DMS53 treated with DMSO at 0.1 percent for 48 hours (cell line): ENCODE data around the gene EPYC.
A peak's percentile ranks its signal among the peaks of the same experiment; 100 is the strongest.
"Not testable (repeated sequence)": the region's sequence is repeated elsewhere in the genome, so short reads cannot be mapped to it uniquely, and the experiment has no call there.

Experiments used
- DNase-seq: peaks from one replicate; lab custom pipeline; 2025; ENCODE audit not compliant: unreplicated experiment; lab: John Stamatoyannopoulos, UW

Gene EPYC

DNA sequence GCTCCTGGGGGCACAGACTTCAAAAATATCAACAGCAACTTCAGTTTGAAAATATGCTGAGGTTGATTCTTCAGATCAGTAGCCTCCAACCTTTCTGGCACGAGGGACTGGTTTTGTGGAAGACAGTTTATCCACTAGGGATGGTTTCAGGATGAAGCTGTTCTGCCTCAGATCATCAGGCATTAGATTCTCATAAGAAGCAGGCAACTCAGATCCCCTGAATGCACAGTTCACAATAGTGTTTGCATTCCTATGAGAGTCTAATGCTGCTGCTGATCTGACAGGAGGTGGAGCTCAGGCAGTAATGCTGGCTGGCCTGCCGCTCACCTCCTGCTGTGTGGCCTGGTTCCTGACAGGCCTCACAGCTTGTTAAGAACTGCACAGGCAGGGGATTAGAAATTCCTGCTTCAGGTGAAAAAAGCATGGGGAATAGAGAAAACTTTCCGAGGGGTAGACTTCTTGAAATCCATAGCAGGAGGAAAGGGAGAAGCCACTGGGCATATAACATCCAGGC is 12.8 kb downstream of the EPYC start:
- DNase-seq, result no peak

DNA sequence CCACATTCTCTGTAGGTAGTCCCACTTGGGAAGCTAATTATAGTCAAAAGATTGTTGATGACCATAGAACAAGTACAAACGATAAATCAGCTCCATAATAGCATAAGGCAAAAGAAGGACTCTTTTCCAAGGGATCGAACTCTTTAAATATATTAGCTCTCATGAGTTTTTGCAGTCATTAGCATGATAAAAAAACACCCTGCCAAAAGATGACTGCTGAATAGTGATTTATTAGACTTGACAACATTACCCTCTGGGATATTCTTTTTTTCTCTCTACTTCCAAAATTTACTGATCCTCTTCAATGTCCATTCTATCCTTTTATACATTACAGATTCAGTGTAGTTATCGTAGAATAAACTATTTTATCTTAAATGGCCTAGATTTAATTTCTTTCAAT is 14.2 kb downstream of the EPYC start:
- no peak for DNase-seq

DNA sequence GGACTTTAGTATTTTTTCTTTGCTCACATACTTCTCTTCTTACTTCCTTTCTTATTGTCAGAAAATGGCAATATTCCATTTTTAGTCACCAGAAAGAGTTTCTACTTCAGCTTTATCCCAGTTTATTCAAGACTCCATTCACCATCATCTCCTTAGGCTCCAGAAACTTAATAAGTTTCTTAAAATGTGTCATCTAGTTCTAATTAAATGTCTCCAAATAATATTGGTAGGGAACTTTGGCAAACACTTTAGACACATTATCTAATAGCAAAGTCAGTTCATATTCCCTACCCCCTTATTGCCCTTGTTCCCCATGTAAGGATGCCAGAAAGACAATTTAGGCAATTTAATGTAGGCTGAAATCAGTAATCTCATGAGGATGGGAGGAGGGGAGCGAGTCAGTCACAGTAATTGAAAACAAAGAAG is 15.1 kb downstream of the EPYC start:
- DNase-seq, result no peak

DNA sequence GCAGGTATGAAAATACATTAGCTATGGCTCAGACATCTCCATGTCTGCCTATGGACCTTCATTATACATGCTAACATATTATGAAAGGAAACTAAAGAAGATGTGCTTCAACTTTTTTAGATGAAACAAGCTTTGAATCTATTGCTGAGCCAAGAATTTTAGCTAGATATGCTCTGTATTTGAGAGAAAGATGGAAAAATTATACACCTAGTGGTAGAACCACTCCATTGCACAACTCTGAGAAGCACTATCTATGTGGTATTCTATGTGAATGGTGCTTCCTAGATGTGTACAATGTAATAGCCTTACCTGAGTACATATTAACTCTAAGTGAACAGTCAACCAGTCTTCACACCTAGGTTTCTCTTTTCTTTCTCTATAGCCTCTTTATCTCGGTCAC is 17.3 kb downstream of the EPYC start:
- peak; percentile 15 for DNase-seq

DNA sequence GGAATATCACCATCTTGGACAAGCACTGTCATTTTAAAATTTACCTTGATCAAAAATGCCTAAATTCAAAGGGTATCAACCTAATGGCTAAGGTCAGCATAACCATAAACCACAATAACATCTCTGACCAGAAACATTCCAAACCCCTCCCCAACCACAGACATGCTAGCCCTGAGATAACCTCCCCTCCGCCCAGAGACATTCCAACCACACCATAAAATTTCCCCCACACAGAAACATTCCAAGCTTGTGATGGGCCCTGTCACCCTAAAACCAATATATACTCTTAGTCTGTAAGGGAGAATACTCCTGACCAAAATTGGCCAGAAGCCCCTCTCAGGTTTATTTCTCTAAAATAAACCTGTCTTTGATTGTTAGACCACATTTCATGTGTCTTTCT is 17.7 kb downstream of the EPYC start:
- no peak for DNase-seq

DNA sequence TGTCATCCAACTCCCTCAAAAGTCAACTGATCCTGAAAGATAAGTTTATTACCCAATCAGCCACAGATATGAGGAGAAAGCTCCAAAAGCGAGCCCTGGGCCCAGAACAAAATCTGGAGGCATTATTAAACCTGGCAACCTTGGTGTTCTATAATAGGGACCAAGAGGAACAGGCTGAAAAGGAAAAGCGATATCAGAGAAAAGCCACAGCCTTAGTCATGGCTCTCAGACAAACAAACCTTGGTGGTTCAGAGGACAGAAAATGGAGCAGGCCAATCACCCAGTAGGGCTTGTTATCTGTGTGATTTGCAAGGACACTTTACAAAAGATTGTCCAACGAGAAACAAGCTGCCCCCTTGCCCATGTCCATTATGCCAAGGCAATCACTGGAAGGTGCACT is 19.4 kb downstream of the EPYC start:
- not testable (repeated sequence) for DNase-seq

DNA sequence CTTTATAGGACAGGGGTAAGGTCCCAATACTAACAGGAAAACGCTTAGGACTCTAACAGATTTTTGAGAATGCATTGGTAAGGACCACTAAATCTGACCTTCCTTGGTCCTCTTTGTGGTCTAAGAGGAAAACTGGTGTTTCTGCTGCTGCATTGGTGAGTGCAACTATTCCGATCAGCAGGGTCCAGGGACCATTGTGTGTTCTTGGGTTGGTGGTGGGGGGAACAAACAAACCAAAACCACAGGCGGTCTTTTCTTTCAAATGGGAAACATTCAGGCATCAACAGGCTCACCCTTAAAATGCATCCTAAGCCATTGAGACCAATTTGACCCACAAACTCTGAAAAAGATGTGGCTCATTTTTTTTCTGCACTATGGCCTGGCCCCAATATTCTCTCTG is 20.7 kb downstream of the EPYC start:
- no peak for DNase-seq

DNA sequence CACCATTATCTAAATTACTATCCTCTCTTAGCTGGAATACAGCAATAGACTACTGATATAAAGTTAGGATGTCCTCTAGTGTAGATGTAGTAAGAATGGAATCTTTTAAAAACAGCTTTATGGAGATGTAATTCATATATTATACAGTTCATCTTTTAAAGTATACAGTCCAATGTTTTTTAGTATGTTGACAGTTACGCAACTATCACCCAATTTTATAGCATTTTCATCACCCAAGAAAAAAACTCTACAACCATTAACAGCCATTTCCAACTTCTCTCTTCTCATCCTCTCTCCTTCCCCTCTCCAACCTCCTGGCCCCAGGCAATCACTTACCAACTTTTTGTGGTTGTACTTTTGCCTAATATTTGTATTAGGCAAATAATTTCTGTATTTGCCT is 22.6 kb downstream of the EPYC start:
- no peak for DNase-seq

DNA sequence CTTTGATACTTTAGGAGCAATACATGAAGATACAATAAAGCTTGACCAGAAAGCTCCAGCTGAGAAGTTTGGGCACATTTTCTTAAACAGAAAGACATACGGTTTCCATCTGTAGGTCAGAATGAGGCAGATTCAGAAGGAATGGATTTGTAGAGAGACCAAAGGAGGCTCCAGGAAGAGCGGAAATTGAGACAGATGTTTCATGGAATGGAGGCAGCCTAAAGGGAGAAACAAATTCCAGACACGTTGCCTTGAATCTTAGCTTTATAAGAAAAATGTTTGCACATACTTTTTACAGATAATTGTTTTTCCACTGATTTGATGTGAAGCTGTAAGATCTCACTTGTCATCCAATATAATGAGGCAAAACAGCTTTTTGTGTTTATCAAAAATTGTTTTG is 24.8 kb downstream of the EPYC start:
- DNase-seq, result no peak

DNA sequence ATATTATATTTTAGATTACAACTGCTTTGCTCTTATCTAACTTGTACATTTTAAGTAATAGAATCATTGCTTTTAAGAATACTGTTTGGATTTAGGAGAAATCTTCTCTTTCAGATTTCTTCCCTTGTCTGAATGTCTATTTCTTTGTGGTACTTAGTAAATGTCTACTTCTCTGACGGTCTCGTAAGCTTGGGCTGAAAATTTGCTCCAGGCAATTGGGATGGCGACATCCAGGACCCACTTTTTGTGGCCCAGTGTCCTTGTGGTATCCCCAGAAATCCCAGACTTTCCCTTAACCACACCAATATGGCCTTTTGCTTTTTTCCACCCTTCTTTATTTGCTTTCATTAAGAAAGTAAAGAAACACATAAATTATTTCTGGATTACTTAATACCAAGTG is 25.8 kb downstream of the EPYC start:
- DNase-seq, result no peak

DNA sequence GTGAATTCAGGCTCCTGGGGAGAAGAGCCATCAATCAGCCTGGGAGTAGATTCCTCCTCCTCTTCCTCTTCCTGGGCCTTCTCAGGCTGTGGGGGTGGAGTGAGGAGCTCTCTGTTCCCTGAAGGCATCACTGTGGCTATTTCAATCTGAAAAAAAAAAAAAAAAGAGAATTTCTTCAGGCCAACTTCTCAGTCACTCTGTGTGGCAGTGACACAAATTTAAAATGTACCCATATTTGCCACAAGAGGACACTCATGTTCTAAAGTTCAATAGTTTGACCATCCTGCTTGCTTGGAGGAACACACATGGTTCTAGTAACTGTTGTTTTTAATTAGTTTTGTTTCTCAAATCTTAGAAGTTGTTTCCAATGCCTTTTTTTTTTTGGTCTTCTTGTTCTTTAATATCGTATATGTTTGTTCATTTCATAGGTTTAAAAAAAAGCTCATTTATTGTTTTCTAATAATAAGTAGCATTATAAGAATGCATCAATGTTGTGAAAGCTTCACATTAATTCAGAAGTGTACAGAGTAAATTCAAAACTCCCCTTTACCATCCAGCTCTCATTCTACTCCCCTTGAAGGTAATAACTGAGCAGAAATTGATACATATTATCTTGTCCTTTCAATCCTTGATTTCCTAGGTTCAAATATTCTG is 26.5 kb downstream of the EPYC start:
- DNase-seq, result peak; percentile 68

DNA sequence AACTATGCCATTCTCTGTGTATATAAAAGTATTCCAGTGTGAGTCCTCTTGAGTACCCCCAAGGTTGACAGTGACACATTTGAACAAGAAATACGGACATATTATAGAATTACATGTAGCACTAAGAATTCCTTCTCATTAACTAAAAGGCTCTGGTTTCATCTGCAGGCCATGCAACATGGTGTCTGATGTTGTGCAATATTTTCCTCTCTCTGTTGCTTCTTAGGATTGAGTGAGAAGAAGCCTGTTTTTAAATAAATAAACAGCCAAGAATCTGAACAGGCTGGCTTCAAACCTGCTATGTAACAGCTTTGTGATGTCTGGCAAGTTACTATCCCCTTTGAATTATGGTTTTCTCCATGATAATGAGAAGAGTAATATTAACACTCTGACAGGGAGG is 27.5 kb downstream of the EPYC start:
- DNase-seq, result no peak

DNA sequence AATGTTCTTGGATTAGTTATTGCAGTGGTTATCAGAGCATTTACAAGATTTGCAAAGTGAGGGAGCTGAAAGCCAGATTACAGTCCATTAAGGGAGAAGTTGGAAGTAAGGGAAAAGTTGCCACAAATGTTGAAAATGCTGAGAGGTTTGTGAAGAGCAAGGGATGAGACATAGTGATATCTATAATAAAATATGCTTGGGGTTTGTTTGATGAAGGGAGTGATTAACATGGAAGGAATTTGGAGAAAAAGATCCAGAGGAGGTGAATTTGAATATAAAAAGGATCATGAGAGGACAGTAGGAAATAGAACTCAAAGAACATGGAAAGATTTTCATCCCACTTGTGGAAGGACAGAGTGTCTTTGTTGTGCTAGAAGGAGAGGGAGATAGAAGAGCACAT is 30.5 kb downstream of the EPYC start:
- no peak for DNase-seq

DNA sequence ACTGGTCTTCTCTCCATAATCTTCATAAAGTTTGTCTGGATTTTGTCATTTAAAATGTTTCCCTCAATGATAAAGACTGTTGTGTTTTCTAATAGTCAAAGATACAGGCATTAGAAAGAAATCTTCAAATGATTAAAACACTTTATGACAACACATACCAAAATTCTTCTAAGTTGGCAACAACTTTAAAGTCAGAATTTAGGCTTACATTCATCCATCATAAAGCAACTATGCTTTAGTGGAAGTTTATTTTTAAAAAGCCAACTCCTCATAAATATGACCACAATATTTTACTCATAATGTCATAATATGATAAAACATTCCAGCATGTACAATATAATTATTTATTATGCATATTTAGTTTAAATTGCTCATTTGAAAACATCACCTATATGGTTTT is 32.5 kb downstream of the EPYC start:
- DNase-seq, result no peak

DNA sequence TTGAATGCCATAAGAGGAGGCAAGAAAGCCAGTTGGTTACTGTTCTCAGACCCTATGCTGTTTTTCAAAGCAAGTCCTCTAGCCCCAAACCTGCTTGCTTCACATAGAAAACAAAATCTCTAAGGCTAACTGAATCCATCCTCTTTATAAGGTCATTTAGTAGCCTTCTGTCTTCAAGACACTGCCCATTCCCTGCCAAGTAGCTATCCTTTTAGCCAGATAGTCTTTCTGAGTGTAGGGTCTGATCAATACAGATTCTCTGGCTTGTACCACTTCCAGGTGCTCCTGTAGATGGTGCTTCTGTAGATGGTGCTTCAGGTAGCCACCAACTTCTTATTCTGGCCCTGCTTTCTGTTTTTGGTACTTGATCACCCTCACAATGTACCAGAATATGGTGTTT is 33.9 kb downstream of the EPYC start:
- no peak for DNase-seq

DNA sequence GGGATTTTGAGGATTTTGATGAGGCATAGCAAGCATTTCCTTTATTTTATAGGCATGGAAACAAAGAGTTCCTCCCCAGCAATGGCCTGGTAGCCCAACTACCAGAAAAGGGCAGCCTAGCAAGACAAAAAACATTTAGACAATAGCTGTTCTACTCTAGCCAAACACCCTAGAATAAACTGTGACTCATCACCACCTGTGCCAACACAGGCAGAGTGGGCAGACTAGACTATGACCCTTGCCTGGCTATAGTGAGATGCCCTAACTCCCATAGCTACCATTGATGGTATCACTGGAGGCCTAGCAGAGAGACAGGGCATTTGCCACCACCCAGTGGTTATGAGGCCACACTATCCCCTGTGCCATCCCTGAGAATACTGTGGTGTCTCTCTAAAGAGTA is 34.3 kb downstream of the EPYC start:
- DNase-seq, result peak; percentile 97

DNA sequence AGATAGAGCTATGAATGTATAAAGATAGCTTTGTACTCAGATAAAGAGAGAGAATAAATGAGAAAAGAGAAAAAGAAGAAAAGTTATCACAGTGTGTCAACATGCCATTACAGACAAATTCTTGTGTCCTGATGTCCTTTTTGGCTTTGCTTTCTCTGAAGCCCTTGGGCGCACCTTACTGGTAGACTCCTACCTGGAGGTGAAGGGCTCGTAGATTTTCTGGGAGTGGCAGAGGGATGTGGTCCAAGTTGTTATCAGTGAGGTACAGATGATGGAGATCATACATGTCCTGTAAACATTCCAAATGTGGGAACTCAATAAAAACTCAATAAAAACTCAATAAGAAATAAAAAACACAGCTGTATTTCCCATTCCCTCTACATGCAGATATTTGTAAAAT is 34.9 kb downstream of the EPYC start:
- DNase-seq, result no peak

DNA sequence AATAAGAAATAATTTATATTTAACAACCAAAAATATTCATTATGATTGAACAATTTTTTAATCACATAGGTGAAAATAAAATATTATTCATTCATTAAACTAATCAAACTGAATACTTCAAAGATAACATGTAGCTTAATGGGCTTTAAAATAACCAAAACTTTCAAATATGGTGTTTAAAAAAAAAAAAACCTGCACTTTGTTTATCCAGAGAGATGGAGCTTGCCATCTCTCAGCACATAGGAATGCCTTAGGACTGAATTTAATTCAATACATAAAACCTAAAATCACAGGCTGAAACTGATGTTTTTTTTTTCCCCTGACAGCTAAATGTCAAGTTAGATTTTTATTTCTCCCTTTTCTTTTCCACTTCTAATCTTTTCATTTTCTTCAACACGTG is 35.4 kb downstream of the EPYC start:
- DNase-seq, result no peak

DNA sequence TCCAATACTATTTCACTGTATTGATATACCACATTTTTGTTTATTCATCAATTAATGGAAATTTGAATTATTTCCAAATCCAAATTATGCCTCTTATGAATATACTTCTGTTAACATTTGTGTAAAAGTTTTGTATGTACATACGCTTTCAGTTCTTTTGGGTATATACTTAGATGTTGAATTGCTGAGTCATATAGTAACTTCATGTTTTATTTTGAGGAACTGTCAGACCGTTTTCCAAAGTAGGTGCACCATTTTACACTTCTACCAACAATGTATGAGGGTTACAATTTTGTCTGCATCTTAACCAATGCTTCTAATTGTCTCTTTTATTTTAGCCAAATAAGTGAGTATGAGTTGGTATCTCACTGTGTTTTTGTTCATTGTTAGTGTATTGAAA is 39.6 kb downstream of the EPYC start:
- no peak for DNase-seq

DNA sequence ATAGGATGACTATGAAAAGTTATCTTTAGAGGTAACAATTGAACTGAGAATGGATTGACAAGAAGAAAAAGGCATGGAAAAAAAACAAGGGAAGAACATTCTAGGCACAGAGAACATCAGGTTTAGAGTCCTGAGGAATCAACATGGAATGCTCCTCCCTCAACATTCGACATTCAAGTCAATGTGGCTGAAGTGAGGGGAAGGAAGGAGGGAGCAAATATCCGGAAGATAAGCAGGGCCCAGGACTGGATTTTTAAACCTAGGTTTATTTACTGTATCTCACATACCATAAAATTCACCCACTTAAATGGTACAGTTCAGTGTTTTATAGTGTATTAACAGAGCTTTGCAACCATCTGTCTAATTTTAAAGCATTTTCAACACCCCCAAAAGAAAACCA is 40.2 kb downstream of the EPYC start:
- no peak for DNase-seq

DNA sequence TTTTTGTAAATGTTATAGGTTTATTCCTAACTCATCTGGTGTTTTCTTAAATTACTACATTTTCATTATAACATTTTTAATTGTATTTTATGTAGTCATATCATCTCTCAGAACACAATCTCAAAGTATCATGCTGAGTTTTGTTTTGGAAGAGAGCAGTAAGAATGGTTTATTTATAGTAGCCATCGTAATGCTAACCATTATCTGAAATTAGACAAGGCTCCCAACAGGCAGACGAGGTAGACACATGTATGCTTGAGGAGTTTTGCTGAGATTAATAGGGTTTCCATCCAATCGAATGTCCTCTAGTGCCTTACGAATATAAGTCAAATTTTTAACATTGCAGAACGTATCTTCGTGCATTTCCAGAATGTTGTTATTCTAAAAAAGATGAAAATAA is 40.8 kb downstream of the EPYC start:
- DNase-seq, result no peak

DNA sequence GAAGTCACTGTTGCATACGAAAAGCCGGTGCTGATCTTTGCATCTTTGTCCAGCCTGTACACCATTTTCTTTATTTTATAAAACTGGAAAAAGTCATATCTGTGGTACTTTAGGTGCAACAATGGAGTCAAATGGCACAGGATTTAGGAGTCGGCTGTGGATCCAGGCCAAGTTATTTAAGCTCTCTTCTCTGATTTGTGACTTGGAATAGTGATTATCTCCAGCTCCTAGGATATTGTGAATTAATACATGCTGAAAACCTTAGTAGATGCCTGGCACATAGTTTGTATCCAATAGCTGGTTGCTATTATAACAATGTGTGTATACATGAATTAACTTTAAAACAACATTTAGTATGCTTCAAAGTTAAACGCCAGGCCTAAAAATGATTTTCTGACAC is 43.6 kb downstream of the EPYC start:
- no peak for DNase-seq

DNA sequence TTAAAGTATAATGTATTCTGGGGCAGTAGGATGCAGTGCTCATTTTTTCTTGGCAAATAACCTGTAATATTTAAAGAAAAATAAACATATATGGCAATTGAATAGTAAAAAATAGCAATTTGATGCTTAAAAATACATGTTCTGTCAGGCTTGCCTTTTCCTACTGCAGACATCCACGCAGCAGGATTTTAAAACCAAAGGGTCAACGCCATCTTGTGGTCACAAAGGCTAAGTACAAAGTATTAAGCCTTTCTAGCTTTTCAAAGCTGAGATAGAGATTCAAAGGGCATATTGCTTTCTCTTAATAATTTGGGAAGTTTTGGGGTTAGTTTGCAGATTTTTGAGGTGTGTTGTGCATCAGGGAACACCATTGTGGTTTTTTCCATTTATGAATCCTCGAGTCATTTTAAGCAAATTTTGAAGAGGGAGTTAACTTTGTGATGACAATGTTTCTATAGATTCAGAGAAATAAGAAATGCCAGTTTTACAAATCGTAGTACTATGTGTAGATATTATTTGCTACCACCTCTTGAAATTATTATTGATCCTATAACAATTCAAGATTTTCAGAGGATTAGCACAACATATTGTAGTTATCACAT is 45.1 kb downstream of the EPYC start:
- DNase-seq, result peak; percentile 79
